ENCODE measurements around the gene PRPF18. TPM values are rescaled to one million over a fixed set of nuclear protein-coding genes. Genes with fewer than 3 reads are reported as not detected.

The PRPF18 gene
- total RNA-seq, 1 experiment from 2014 or later: 13.4 TPM

- TF ChIP-seq E2F4 (CRISPR knock-in tag; IDR thresholded peaks at IDR 0.05; ENCODE audit: borderline replicate concordance, low read depth) (no peak), USF1 (CRISPR knock-in tag; IDR thresholded peaks at IDR 0.05) (no peak), ZNF281 (CRISPR knock-in tag; IDR thresholded peaks at IDR 0.05) (no peak)
These were observed 15.2 kb upstream of the PRPF18 start (continued) for GRCh38 chr10:13571541-13571940.

- ATAC-seq (no peak), DNase-seq (ENCODE audit: low spot score) (no peak)
- Mint-ChIP-seq H3K4me1 (no peaks in the 10 kb centered on the region), H3K9me3 (no peaks in the 10 kb centered on the region), H3K36me3 (no peaks in the 10 kb centered on the region), H3K4me3 (no peak overlapping the region), H3K27ac (no peak overlapping the region), H3K27me3 (ENCODE audit: low read depth) (peaks cover 36% of the 10 kb centered on the region)
- ChIA-PET CTCF (no interaction called here), POLR2A (no interaction called here)
- TF ChIP-seq GRHL2 (CRISPR knock-in tag; IDR thresholded peaks at IDR 0.05; ENCODE audit: insufficient replicate concordance, severe bottlenecking): no peak
- TF ChIP-seq ZNF232 (CRISPR knock-in tag; IDR thresholded peaks at IDR 0.05): no peak
- no peak for TF ChIP-seq ZNF423 (CRISPR knock-in tag; IDR thresholded peaks at IDR 0.05)
- no peak for TF ChIP-seq USF1 (CRISPR knock-in tag; IDR thresholded peaks at IDR 0.05)
- TF ChIP-seq JAZF1 (CRISPR knock-in tag; IDR thresholded peaks at IDR 0.05): no peak
- no peak for TF ChIP-seq AFF4 (CRISPR knock-in tag; IDR thresholded peaks at IDR 0.05; ENCODE audit: borderline replicate concordance)
- TF ChIP-seq USF2 (CRISPR knock-in tag; IDR thresholded peaks at IDR 0.05): no peak
- TF ChIP-seq NR3C1 (CRISPR knock-in tag; conservative IDR thresholded peaks at IDR 0.05; ENCODE audit: low read depth): no peak
- no peak for TF ChIP-seq ATF3 (CRISPR knock-in tag; conservative IDR thresholded peaks at IDR 0.05)
- TF ChIP-seq FOXP1 (CRISPR knock-in tag; IDR thresholded peaks at IDR 0.05; ENCODE audit: borderline replicate concordance): no peak
- TF ChIP-seq CREM (CRISPR knock-in tag; IDR thresholded peaks at IDR 0.05): no peak
- TF ChIP-seq IRF2 (CRISPR knock-in tag; IDR thresholded peaks at IDR 0.05; ENCODE audit: borderline replicate concordance, low read depth): no peak
- no peak for TF ChIP-seq EMX1 (CRISPR knock-in tag; IDR thresholded peaks at IDR 0.05)
- TF ChIP-seq NFE2L1 (CRISPR knock-in tag; IDR thresholded peaks at IDR 0.05): no peak
- TF ChIP-seq ERG (CRISPR knock-in tag; IDR thresholded peaks at IDR 0.05): no peak
- no peak for TF ChIP-seq SMAD3 (CRISPR knock-in tag; IDR thresholded peaks at IDR 0.05; ENCODE audit: borderline replicate concordance)
- TF ChIP-seq SP1 (CRISPR knock-in tag; conservative IDR thresholded peaks at IDR 0.05): no peak
- no peak for TF ChIP-seq ZNF219 (CRISPR knock-in tag; IDR thresholded peaks at IDR 0.05; ENCODE audit: borderline replicate concordance)
- TF ChIP-seq ATF2 (CRISPR knock-in tag; IDR thresholded peaks at IDR 0.05; ENCODE audit: borderline replicate concordance, low read depth): no peak
These were observed 12.8 kb upstream of the PRPF18 start for GRCh38 chr10:13573960-13574359.
